ENCODE data around the gene CNIH2. TPM values are rescaled to one million over a fixed set of nuclear protein-coding genes. Genes with fewer than 3 reads are reported as not detected.

CNIH2 gene
- total and polyA plus RNA-seq, 2 of the 13 experiments (the other 11 are each of a cell fraction or from before 2014, with no cell fraction given), result 0.60 to 0.69 TPM

DNA sequence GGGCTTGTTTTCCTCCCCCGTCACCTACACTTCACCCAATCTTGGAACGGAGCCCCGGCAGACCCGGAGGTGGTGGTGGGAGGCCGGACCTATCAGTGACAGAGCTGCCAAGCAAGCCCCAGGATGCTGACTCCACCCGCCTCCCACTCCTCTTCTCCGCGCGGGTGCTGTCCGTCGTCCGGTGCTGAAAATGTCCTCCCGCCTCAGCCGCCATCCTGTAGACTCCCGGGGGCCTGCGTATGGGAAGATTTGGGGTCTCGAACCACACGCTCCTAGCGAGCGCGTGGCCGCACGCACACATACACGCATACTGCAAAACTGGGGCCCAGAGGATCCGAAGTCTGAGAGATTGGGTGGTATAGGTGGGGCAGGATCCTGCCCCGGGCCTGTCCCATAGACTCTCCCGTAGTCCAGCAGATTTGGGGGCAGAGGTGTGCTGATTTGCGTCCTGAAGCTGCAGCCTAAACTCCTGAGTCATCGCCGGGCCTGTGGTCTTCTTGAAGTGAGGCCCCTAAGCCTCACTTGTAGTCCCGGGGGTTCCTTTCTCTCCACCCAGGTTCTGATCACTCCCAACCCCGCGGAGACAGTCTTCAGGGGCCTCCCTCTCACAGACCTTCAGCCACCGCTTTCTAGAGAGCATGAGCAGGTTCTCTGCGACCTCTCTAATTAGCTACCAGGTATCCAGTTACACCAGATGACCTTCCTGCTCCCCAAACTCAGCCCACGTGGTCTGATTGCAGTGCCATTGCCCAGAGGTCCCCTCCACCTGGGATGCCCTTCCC is 11.8 kb downstream of the CNIH2 start (continued):
- TF ChIP-seq, protein P1, sequence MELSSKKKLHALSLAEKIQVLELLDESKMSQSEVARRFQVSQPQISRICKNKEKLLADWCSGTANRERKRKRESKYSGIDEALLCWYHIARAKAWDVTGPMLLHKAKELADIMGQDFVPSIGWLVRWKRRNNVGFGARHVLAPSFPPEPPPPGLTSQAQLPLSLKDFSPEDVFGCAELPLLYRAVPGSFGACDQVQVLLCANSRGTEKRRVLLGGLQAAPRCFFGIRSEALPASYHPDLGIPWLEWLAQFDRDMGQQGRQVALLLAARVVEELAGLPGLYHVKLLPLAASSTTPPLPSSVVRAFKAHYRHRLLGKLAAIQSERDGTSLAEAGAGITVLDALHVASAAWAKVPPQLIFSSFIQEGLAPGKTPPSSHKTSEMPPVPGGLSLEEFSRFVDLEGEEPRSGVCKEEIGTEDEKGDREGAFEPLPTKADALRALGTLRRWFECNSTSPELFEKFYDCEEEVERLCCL (CRISPR knock-in tag; IDR thresholded peaks at IDR 0.05; ENCODE audit: borderline replicate concordance), result peak; percentile 82; the same call in 1 of the 2 replicates
- TF ChIP-seq TCF12 (IDR thresholded peaks at IDR 0.05), result no peak
- TF ChIP-seq TCF12 (CRISPR knock-in tag; IDR thresholded peaks at IDR 0.05), result 0 out of 2 replicates have a peak, but pooled peaks have one; percentile 41
- TF ChIP-seq, protein P2, sequence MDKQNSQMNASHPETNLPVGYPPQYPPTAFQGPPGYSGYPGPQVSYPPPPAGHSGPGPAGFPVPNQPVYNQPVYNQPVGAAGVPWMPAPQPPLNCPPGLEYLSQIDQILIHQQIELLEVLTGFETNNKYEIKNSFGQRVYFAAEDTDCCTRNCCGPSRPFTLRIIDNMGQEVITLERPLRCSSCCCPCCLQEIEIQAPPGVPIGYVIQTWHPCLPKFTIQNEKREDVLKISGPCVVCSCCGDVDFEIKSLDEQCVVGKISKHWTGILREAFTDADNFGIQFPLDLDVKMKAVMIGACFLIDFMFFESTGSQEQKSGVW (CRISPR knock-in tag; IDR thresholded peaks at IDR 0.05; ENCODE audit: borderline replicate concordance), result no peak
- no peak for TF ChIP-seq ARNT2 (CRISPR knock-in tag; IDR thresholded peaks at IDR 0.05; ENCODE audit: low read depth)
- TF ChIP-seq THYN1 (CRISPR knock-in tag; IDR thresholded peaks at IDR 0.05; ENCODE audit: borderline replicate concordance, low read depth), result no peak
- TF ChIP-seq ZNF468 (CRISPR knock-in tag; IDR thresholded peaks at IDR 0.05), result no peak
- TF ChIP-seq ZIK1 (CRISPR knock-in tag; IDR thresholded peaks at IDR 0.05; ENCODE audit: borderline replicate concordance, low read depth), result peak; percentile 76
- TF ChIP-seq ZNF296 (CRISPR knock-in tag; conservative IDR thresholded peaks at IDR 0.05), result no peak
- TF ChIP-seq ZNF382 (CRISPR knock-in tag; IDR thresholded peaks at IDR 0.05; ENCODE audit: borderline replicate concordance), result no peak
- peak; percentile 53 for TF ChIP-seq YY1 (IDR thresholded peaks at IDR 0.05; ENCODE audit: insufficient read depth, insufficient replicate concordance, low read depth, low read length)
- TF ChIP-seq, protein P3, sequence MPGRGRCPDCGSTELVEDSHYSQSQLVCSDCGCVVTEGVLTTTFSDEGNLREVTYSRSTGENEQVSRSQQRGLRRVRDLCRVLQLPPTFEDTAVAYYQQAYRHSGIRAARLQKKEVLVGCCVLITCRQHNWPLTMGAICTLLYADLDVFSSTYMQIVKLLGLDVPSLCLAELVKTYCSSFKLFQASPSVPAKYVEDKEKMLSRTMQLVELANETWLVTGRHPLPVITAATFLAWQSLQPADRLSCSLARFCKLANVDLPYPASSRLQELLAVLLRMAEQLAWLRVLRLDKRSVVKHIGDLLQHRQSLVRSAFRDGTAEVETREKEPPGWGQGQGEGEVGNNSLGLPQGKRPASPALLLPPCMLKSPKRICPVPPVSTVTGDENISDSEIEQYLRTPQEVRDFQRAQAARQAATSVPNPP (CRISPR knock-in tag; IDR thresholded peaks at IDR 0.05), result no peak
- TF ChIP-seq, protein P4, sequence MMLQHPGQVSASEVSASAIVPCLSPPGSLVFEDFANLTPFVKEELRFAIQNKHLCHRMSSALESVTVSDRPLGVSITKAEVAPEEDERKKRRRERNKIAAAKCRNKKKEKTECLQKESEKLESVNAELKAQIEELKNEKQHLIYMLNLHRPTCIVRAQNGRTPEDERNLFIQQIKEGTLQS (CRISPR knock-in tag; IDR thresholded peaks at IDR 0.05), result no peak
- no peak for TF ChIP-seq ZNF337 (CRISPR knock-in tag; IDR thresholded peaks at IDR 0.05; ENCODE audit: borderline replicate concordance, low read depth)
- TF ChIP-seq, protein P5, sequence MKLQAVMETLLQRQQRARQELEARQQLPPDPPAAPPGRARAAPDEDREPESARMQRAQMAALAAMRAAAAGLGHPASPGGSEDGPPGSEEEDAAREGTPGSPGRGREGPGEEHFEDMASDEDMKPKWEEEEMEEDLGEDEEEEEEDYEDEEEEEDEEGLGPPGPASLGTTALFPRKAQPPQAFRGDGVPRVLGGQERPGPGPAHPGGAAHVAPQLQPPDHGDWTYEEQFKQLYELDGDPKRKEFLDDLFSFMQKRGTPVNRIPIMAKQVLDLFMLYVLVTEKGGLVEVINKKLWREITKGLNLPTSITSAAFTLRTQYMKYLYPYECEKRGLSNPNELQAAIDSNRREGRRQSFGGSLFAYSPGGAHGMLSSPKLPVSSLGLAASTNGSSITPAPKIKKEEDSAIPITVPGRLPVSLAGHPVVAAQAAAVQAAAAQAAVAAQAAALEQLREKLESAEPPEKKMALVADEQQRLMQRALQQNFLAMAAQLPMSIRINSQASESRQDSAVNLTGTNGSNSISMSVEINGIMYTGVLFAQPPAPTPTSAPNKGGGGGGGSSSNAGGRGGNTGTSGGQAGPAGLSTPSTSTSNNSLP (IDR thresholded peaks at IDR 0.05; ENCODE audit: low read depth, low read length), result no peak
- no peak for TF ChIP-seq THAP11 (CRISPR knock-in tag; IDR thresholded peaks at IDR 0.05)
- TF ChIP-seq ZNF230 (CRISPR knock-in tag; IDR thresholded peaks at IDR 0.05), result peak; percentile 91
- TF ChIP-seq, protein P6, sequence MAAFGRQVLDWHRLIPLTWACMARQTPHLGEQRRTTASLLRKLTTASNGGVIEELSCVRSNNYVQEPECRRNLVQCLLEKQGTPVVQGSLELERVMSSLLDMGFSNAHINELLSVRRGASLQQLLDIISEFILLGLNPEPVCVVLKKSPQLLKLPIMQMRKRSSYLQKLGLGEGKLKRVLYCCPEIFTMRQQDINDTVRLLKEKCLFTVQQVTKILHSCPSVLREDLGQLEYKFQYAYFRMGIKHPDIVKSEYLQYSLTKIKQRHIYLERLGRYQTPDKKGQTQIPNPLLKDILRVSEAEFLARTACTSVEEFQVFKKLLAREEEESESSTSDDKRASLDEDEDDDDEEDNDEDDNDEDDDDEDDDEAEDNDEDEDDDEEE (CRISPR knock-in tag; IDR thresholded peaks at IDR 0.05), result peak; percentile 91; the same call in 1 of the 2 replicates
- TF ChIP-seq SIN3B (IDR thresholded peaks at IDR 0.05; ENCODE audit: low read length), result 0 out of 2 replicates have a peak, but pooled peaks have one; percentile 39
- TF ChIP-seq, protein P7, sequence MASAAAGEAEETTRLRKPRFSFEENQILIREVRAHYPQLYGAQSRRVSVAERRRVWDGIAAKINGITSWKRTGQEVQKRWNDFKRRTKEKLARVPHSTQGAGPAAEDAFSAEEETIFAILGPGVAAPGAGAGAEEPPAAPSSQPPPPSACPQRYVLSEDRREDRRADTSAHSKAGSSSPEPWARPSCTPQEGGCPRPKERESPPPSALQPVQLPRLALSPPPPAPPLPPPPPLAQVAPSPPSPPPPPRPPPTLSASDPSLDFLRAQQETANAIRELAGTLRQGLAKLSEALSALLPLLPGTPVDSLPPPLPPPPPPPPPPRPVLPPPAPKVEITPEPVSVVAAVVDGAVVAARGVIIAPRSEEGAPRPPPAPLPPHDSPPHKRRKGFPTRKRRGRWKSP (CRISPR knock-in tag; IDR thresholded peaks at IDR 0.05), result no peak; the same call in 1 of the 2 replicates

All from HepG2 (cell line).